ENCODE data around the gene EYA4.

Gene EYA4

GRCh38 chr6:133326584-133326983, 85.4 kb downstream of the EYA4 start:
- no peak for DNase-seq (ENCODE audit: low spot score)
- TF ChIP-seq, protein P1, sequence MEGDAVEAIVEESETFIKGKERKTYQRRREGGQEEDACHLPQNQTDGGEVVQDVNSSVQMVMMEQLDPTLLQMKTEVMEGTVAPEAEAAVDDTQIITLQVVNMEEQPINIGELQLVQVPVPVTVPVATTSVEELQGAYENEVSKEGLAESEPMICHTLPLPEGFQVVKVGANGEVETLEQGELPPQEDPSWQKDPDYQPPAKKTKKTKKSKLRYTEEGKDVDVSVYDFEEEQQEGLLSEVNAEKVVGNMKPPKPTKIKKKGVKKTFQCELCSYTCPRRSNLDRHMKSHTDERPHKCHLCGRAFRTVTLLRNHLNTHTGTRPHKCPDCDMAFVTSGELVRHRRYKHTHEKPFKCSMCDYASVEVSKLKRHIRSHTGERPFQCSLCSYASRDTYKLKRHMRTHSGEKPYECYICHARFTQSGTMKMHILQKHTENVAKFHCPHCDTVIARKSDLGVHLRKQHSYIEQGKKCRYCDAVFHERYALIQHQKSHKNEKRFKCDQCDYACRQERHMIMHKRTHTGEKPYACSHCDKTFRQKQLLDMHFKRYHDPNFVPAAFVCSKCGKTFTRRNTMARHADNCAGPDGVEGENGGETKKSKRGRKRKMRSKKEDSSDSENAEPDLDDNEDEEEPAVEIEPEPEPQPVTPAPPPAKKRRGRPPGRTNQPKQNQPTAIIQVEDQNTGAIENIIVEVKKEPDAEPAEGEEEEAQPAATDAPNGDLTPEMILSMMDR (IDR thresholded peaks at IDR 0.05; ENCODE audit: extremely low read depth, missing control alignments), result no peak

DNA sequence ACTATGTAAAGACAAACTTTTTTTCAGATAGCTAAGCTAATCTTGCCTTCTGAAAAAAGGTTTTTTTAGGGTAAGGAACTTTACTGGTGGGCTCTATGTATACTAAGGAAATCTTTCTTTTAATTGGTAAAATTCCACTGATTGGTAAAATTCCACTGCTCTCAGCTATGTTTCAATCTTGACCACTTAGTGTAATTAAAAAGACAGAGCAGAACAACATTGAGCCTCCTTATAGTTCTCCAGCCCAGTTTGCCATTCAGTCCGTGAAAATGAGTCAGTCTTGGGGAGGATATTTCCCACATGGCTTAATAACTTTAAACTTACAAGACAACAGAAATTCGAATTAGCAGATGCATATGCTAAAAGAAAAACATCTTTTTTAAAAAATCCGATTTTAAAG, 92.7 kb downstream of the EYA4 start:
- TF ChIP-seq, protein P1 (IDR thresholded peaks at IDR 0.05; ENCODE audit: extremely low read depth, missing control alignments), result no peak
- no peak for DNase-seq (ENCODE audit: low spot score)

DNA sequence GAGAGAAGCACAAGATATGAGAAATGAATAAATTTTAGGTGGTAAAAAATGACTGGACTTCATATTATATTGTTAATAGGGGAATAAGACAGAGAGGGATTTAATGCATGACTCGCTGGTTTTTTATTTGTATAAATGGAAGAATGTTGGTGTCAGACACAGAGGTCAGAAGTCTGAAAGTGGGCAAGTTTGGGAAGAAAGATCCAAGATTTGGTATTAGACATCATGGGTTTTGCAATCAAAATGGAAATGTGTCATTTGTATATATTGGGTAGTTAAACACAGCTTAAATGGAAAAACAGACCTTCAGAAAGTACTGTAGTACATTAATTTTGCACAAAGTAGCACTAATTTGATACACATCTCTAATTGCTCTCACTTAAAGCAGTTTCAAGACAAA, 96.2 kb downstream of the EYA4 start:
- TF ChIP-seq, protein P1 (IDR thresholded peaks at IDR 0.05; ENCODE audit: extremely low read depth, missing control alignments), result no peak
- DNase-seq (ENCODE audit: low spot score), result no peak

DNA sequence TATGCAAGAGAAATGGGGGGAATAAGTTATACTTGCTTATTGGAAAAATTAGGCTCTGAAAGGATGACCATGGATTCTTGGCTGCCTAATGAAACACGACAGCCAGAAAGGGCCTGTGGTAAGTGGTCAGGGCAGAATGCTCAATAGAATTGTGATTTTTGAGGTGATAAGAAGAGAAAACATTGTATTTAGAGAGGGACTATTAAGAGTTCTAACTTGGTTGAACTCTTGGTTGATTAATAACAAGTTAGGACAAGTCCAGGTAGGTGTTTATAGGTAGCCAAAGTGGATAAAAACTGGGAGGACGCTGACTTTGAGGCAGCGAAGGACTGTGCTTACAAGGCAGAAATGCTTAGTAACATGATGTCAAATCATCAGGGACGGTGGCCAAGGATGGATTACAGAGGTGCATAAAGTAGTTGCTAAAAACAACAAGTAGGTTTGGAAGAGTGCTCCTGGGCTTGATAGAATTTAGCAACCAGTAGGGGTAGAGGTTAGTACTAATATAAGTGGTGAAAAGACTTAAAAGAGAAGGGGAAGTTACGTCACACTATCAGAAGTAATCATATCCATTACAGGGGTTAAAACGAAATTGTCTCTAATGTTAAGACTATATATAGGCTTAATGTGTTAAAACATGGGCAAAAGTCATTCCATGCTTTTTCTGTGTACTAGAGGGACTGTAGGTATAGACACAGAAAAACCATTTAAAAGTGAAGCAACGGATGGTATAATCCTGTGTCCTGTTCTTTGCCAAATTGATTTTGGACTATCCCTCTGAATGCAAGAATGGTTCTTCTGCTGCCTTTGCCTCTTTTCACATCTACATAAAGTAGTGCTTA, 98.6 kb downstream of the EYA4 start:
- TF ChIP-seq, protein P1 (IDR thresholded peaks at IDR 0.05; ENCODE audit: extremely low read depth, missing control alignments), result no peak
- no peak for DNase-seq (ENCODE audit: low spot score)

DNA sequence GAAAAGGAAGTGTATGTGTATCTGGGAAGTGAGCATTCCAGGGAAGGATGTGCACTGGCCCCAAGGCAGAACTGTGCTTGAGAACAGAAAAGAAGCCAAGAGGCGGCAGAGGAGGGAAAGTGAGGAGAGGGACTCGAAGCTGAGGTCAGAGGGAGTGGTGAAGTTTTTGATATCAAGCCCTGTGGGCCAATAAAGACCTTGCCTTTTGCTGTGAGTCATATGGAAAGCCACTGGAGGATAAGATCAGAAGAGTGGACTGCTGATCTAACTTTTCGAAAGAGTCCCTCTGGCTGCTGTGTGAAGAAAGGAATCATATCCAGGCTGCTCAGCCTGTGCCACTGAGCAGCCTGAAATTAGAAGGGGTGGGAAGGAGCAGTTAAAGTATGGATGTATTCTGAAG, 99.4 kb downstream of the EYA4 start:
- no peak for DNase-seq (ENCODE audit: low spot score)
- TF ChIP-seq, protein P1 (IDR thresholded peaks at IDR 0.05; ENCODE audit: extremely low read depth, missing control alignments), result no peak

GRCh38 chr6:133341607-133342158, 100.5 kb downstream of the EYA4 start:
- TF ChIP-seq, protein P1 (IDR thresholded peaks at IDR 0.05; ENCODE audit: extremely low read depth, missing control alignments), result no peak
- DNase-seq (ENCODE audit: low spot score), result no peak

DNA sequence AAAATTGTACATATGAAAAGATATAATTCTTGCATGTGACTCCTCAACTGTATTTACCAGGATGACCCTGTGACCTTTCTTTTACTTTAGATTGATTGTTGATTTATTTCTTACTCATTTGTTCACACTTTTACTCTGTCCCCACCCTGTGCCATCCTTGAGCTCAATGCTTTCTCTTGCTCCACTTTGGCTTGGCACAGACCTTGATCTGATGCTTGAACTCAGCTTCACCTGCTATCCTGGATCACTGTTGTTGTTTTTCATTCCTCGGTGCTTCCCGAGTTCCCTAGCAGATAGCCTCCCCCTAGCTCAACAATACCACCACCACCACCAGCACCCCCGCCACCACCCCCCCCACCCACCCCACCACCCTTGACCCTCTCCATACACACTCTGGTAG, 102.1 kb downstream of the EYA4 start:
- TF ChIP-seq, protein P1 (IDR thresholded peaks at IDR 0.05; ENCODE audit: extremely low read depth, missing control alignments), result no peak
- DNase-seq (ENCODE audit: low spot score), result no peak
